Limb (tissue), 2 donors: ENCODE measurements around the gene MSMO1.

Source experiments
- DNase-seq, 2 donors: peaks; one replicate each; pipeline ENCODE4 v3.0.0-alpha.2; 2016; ENCODE audit errors: extremely low spot score in 2 of 2

MSMO1 gene

DNA sequence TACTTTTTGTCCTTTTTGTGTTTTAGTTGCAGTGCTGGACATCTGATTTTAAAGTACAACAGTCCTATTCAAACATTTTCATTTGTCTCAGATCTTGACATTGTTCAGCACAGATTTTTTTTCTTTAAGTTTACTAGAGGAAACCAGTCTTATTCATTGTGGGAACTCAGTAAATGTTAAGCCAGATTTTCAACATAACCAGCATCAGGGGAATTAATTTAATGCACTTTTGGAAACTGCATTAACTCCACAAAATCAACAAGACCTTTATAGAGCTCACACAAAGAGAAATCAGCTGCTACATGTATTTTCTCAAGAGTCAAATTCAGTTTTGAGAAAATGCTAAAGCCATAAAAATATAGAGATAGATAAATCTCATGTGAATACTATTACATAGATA lies 61.3 kb downstream of the MSMO1 start:
- peak in 1 of 2 donors; percentile 50 for DNase-seq
